Measurements from ENCODE around the gene CARHSP1.

DNA sequence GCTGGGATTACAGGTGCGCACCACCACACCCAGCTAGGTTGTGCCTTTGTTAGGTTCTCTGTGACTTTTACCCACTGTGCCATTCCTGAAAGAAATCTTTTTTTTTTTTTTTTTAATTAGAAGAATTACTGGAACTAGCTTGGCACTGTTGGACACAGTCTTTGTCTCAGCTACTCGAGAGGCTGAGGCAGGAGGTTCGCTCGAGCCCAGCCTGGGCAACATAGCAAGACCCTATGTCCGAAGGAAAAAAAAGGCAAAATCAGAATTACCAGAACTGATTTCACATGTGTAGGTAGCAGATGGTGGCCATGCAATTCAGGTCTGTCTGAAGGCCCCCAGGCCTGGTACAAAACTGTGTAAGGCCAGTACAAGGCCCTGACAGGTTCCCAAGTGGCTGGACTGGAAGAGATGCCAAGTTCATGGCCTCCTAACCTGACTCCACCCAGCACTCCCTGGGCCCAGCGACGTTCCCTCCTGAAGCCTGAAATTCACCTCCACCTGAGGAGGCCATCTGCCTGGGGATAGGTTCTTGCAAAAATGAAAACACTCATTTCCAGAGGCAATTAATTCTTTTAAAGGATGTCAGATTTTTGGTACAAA lies 23.0 kb downstream of the CARHSP1 start:
- no peak for TF ChIP-seq ZNF384 (IDR thresholded peaks at IDR 0.05)
- no peak for TF ChIP-seq FOXA1 (IDR thresholded peaks at IDR 0.05)
- TF ChIP-seq ELF4 (IDR thresholded peaks at IDR 0.05) = no peak
- TF ChIP-seq SUZ12 (IDR thresholded peaks at IDR 0.05) = no peak
- no peak for TF ChIP-seq SP1 (IDR thresholded peaks at IDR 0.05)
- TF ChIP-seq BHLHE40 (IDR thresholded peaks at IDR 0.05; ENCODE audit: borderline replicate concordance) = no peak
- TF ChIP-seq FOXM1 (IDR thresholded peaks at IDR 0.05; ENCODE audit: borderline replicate concordance) = no peak
- no peak for TF ChIP-seq NFRKB (IDR thresholded peaks at IDR 0.05)

Data from HEK293T (cell line).